NK-92 treated with Interleukin-12 subunit alpha and Interleukin-12 subunit beta, amount 100 ng/mL, for 24 hours (cell line): ENCODE data around the gene CTNNA3.
"Not testable (repeated sequence)": the region's sequence is repeated elsewhere in the genome, so short reads cannot be mapped to it uniquely, and the experiment has no call there.

Source experiments
- DNase-seq: peaks from one replicate; lab custom pipeline; 2025; lab: John Stamatoyannopoulos, UW

Gene CTNNA3

DNA sequence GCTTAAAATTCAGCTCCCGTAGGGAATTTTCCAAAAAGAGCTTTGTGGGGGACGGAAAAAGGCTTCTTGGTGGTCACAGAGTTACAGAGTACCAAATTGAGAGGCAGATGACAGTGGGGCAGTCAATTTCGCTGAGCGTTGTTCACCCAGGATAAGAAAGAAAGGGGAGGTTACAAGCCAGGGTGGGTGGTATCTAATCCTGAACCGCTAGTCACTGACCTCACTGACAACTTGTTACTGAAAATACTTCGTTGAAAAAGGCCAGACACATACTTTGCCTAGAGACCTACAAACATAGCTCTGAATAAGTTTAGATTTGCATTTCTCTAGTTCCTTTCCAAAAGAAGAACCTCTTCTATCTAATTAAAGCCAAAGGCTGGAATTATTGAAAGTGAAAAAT is at the start of gene CTNNA3:
TSS of gene CTNNA3 (minus strand) at position 167 of the 400 bp plus-strand sequence.
- DNase-seq, result no peak

DNA sequence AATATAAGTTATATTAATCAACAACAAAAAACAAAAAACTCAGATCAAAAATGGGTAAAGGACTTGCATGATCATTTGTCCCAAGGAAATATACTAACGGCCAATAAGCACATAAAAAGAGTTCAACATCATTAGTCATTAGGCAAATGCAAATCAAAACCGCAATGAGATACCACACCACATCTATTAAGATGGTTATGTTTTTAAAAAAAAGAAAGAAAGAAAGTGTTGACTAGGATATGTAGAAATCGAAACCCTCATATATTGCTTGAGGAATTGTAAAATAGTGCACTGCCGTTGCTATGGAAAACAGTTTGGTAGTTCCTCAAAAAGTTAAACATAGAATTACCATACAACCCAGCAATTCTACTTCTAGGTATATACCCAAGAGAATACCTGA is 39.4 kb upstream of the CTNNA3 start:
- no peak for DNase-seq

DNA sequence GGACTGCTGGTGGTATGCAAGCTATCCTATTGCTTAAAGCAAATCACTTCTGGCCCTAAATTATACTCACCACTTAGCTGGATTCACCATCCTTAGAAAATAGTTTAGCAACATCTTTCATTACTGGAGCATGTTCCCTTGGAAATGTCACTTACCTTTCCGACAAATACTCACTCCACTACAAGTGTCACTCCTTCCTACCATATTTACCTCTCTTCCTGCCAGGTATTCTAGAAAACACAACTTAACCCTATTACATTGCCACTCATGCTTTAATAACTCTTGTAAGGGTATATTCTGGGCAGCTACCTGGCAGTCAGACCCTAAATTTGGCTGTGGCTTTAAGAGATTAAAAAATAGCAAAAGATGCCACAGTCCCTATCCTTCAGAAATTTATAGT is 37.5 kb upstream of the CTNNA3 start:
- no peak for DNase-seq

DNA sequence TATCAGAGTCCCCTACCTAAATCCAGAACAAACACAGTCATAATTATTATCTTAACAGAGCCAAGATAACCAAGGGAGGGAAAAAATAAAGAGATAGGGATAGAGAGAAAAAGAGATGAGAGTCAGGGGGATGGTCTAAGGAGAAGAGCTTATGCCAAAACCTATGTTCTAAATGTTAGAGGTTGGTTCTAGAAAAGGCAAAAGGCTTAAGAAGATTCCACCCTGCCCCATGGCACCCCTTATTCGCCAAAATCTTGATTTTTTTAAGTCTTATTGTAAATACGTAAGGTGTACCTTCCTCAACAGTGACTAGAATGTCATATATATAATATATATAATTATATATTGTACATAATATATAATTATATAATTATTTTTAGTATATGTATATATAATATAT is 29.6 kb upstream of the CTNNA3 start:
- DNase-seq, result no peak

DNA sequence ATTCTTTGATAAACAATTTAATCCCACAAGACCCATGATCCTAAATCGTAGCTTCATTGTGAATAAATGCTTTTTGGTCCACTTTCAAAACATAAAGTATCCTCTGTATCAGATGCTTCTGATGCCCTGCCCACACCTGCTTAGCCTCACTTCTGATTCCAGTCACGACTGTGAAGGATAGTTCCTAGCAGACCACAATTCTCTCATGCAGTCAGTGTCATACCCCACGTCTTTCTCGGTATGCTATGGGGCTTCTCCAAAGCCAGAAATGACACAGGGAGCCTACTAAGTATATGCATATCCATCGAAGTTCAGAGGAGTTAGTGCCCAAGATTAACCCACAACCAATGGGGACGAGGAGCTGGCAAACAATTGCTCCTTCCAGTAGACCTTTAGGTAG is 27.6 kb upstream of the CTNNA3 start:
- DNase-seq, result no peak

DNA sequence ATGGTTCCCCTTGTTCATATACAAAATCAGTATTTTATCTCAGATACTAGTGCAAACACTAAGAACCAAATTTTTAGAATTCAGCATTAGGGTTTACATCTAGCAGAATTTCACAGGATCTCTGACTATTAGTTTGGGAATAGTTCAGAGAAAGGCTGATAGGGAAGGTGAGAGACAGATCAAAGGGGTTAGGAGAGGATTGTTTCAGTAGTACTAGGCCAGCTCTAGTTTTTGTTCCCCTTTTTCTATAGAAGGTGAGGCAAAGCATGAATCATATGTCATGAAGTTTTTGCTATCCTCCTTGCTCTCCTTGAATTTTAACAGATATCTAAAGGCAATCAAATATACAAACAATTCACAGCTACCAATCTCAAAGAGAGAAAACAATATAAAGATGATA is 26.1 kb upstream of the CTNNA3 start:
- DNase-seq, result no peak

DNA sequence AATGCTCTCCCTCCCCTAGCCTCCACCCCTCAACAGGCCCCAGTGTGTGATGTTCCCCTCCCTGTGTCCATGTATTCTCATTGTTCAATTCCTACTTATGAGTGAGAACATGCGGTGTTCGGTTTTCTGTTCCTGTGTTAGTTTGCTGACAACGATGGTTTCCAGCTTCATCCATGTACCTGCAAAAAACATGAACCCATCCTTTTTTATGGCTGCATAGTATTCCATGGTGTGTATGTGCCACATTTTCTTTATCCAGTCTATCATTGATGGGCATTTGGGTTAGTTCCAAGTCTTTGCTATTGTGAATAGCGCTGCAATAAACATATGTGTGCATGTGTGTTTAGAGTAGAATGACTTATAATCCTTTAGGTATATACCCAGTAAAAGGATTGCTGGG is 20.5 kb upstream of the CTNNA3 start:
- DNase-seq, result not testable (repeated sequence)

DNA sequence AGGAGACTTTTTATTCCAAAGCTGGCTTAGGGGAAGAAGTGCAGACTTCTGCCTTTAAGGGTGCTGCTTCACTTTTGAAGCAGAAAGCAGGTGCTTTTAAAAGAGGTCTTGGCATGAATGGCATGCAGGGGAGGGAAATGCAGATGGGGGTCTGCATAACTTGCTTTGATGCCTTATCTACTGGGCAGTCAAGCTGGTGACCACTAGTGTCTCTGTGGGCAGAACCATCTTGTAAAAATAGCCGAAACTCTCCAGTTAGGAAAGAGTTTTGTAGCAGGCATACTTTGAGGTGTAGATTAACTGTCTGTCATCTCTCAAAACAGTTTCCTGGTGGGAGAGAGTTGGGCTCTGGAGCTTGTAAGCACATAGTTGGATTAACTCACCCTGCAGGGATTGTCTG is 9.9 kb upstream of the CTNNA3 start:
- no peak for DNase-seq

DNA sequence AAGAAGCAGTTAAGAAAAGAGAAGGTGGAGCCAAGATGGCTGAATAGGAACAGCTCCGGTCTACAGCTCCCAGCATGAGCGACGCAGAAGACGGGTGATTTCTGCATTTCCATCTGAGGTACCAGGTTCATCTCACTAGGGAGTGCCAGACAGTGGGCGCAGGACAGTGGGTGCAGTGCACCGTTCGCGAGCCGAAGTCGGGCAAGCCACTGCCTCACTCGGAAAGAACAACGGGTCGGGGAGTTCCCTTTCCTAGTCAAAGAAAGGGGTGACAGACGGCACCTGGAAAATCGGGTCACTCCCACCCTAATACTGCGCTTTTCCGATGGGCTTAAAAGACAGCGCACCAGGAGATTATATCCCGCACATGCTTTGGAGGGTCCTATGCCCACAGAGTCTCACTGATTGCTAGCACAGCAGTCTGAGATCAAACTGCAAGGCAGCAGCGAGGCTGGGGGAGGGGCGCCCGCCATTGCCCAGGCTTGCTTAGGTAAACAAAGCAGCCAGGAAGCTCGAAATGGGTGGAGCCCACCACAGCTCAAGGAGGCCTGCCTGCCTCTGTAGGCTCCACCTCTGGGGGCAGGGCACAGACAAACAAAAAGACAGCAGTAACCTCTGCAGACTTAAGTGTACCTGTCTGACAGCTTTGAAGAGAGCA is 3.7 kb upstream of the CTNNA3 start:
- not testable (repeated sequence) for DNase-seq

DNA sequence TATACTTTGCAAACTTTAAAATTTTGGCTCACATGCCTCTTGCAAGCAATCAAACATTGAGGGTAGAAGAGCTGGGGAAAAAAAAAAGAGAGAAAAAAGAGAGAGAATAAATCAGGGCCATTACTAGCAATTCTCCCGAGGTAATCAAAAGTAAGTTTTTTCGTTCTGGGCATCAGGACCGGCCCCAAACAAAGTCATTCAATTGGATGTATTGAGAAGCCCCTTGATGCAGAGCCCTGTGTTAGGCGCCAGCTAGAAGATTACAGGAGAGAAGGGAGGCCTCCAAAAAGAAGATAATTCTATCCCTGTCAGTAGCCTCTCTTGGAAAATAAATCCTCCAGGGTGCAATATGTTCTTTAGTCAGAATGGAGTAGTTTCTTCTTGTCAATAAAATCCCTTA is 2.2 kb upstream of the CTNNA3 start:
- no peak for DNase-seq

DNA sequence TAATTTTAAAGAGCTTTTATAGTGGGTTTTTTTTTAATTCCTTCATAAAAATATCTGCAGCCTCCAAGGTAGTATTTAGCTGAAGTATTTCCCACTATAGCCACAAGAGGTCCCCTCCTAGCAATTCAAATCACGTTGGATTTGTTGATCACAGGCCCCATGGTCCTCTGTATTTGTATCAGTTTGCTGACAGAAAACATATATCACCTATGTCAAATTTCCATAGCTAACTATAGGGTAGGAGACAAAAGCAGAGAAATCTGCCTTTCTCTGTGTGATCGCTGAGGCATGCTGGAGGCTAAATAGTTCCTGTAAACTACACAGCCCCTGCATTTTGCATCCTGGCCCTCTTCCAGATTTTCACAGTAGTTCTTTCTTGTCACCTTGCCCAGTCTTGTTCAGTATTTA is 1.7 kb upstream of the CTNNA3 start:
- no peak for DNase-seq

DNA sequence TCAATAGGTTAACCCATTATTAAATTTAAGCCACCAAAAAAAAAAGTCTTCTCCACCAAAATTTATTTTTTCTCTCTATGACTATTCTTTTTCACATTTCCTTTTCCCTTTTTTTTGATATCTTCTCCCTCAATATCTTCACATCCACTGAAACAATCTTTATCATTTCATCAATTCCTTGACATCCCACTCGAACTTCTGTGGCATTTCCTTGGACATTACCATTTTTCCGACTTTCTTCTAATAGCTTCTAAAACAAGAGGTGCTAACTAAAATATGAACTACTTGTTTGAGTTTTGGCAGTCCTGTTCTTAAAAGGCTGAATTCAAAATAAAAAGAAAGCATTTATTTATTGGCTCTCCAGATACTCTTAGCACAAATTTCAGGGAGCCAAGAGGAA is 684 bp upstream of the CTNNA3 start:
- no peak for DNase-seq

DNA sequence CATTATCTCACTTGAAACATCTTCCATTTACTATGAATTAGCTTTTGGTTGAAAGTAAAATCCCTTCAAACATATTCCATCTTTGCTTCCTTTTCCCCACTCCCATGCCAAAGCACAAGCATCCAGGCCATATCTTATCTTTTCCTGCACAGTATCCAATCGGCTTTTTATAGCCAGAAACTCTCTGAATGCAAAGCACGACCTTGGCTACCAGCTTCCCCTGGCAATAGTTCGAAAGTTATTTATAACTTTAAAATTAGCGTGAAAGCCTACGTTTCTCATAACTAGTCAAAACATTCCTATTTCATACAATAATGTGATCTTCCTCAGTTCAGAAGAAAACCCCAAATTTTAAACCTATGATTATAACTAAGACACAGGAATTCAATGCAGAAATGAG is 440 bp downstream of the CTNNA3 start:
- no peak for DNase-seq

DNA sequence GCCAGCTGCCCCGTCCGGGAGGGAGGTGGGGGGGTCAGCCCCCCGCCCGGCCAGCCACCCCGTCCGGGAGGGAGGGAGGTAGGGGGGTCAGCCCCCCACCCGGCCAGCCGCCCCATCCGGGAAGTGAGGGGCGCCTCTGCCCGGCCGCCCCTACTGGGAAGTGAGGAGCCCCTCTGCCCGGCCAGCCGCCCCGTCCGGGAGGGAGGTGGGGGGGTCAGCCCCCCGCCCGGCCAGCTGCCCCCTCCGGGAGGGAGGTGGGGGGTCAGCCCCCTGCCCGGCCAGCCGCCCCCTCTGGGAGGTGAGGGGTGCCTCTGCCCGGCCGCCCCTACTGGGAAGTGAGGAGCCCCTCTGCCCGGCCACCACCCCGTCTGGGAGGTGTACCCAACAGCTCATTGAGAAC is 4.1 kb downstream of the CTNNA3 start:
- not testable (repeated sequence) for DNase-seq

DNA sequence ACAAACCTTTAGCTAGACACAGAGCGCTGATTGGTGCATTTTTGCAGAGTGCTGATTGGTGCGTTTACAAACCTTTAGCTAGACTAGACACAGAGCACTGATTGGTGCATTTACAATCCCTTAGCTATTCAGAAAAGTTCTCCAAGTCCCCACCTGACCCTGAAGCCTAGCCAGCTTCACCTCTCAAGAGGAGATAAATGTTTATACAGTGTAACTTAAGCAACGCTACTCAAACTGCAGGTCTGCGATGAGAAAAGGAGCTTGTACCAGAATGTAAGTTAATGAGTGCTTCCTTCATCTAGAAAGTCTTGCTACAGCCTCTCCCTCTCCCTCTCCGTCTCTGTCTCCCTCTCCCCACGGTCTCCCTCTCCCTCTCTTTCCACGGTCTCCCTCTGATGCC is 5.5 kb downstream of the CTNNA3 start:
- not testable (repeated sequence) for DNase-seq

DNA sequence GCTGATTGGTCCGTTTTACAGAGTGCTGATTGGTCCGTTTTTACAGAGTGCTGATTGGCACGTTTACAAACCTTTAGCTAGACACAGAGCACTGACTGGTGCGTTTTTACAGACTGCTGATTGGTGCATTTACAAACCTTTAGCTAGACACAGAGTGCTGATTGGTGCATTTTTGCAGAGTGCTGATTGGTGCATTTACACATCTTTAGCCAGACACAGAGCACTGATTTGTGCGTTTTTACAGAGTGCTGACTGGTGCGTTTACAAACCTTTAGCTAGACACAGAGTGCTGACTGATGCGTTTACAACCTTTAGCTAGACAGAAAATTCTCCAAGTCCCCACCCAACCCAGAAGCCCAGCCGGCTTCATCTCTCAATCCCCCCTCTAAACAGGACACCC is 11.9 kb downstream of the CTNNA3 start:
- not testable (repeated sequence) for DNase-seq

DNA sequence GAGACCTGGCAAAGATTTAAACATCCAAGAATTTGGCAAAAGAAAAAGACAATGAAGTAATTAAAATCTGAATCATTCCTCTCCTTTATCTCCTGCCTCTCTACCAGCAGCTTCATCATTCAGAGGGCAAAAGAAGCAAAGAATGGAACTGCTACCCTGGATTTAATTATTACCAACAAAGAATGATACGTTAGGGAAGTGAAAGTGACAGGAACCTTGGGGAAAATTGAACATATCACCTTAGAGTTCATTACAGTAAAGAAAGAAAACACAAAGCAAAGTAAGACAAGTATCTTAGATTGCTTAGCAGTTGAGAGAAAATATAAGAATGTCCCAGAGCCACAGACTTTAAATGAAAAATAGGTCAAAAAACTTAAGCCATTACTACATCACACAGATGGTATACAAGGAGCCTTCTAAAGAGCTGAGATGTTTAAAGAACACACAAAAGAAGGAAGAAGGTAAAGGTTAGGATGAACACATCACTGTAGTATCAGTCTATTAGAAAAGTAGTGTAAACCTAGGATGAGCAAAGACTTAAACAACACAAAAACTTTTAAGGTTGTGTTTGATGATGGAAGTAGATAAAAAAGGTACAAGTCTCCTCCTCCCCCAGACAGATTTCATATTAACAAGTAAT is 17.5 kb downstream of the CTNNA3 start:
- DNase-seq, result no peak

DNA sequence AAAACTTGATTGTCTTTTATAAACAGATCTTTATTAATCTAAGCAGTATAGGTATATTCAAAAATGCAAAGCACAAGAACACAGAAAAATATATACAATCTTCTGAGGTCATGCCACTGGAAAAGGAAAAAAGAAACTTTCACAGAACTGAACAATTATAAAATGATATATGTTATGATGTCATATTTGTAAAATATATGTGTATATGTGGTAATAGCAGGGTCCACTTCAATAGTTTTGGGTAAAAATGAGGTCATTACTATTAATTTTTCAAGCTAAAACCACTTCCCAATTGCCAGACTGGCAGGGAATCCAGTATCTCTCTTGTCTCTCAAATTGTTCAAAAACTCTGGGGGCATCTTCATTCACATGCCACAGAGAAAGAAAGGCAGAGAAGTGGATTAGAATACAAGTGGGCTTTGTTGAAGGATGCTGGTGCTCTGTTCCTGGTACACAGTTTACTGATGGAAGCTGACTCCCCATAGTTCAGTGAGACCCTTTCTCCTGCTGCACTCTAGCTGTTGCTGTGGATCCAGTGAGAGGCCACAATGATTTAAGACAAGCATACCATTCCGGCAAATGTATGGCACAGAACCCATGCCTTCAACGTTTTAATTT is 19.7 kb downstream of the CTNNA3 start:
- no peak for DNase-seq

DNA sequence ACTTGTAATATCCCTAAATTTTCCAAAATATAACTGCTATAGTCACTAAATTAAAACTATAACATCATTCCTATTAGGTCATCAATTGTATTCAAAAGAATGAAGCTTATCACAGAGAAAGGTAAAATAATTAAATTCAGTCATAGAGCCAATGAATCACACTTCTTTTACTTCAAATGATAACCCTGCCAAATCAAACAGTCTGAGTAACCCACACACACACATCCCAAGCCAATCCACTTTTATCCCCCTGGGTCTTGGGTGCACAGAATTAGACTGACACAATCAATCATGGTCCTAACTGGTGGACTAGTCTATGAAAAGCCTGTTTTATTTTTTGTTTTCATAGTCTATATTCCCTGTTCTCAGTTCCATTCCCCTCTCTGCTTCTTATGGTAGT is 25.6 kb downstream of the CTNNA3 start:
- DNase-seq, result no peak

DNA sequence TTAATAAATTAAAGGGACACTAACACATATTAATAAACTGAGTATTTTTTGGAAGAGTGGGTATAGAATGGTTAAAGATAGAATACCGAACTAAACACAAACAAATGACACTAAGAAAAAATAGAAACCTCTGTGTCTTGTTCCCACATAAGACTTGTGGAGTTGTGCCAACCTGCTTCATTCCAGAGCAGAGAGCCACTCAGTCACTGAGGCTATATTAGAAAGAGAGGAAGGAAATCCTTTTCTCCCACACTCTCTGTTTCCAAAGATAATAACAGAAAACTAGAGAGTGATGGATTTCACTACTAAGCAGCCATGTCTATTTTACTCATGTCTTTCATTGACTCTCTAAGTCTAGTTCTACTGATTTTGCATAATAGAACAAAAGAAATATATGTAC is 26.0 kb downstream of the CTNNA3 start:
- no peak for DNase-seq

DNA sequence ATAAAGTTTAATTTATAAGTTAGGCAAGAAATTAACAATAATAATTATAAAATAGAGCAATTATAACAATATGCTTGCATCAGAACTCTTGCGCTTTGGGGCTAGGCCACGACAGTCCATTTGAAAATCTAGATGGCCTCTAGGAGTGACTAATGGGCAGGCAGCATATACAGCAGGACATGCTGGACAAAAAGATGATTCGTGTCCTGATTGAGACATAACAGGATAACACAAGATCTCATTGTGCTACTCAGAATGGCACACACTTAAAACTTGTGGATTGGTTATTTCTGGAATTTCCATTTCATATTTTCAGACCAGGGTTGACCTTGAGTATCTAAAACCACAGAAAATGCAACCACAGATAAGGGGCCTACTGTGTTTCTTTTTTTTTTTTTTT is 27.5 kb downstream of the CTNNA3 start:
- no peak for DNase-seq

DNA sequence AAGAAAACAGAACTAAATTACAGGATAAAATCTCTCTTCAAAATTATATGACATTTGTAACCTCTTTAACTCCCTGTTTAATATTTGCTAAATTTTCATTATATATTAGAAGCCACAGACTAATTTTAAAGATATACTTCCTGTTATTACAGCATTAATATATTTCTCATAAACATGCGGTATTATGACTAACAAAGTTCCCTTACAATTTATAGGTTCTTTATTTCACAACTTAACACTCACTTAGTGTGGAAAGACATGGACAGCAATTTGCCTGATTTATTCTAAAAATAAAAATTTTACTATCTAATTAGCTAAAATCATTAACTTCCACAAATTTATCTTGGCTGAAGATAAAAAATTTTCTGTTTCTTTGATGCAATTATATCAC is 29.0 kb downstream of the CTNNA3 start:
- DNase-seq, result no peak

DNA sequence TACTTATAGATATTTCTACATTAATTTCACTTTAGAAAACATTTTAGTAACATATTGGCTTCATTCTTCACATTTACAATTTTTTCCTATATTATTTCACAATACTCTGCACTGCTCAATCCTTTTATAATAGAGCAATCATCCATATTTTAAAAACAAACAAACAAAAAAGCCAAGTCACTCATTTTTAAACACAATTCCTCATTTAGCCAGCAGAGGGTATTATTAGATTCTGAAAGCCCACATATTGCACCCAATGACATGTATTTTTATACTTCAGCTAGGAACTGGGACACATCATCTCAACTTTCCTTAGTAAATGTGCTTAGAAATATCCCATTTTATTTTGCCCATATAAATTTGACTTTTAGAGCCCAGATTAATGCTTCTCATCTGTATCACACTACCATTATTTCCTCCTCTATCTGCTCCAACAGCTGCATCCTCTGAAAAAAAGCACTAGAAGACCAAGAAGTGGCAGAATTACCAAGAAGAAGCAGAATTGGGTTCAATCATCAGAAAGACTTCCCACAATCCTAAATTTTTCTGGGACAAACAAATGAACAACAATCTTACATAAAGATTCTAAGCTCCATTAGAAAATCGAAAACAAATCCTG is 29.5 kb downstream of the CTNNA3 start:
- no peak for DNase-seq
